HL-60 (cell line): ENCODE results near the gene RBM10.

Experiments
- TF ChIP-seq, protein P1 (sequence below): IDR thresholded peaks from one replicate; pipeline ENCODE4 v1.5.1; 2011; ENCODE audit warnings: low read length, control low read depth, inconsistent platforms; ENCODE audit not compliant: insufficient read depth
- TF ChIP-seq, protein P2 (sequence below): IDR thresholded peaks from 2 replicates; pipeline ENCODE4 v1.6.1; 2012; ENCODE audit warnings: low read depth; ENCODE audit not compliant: insufficient replicate concordance

DNA sequence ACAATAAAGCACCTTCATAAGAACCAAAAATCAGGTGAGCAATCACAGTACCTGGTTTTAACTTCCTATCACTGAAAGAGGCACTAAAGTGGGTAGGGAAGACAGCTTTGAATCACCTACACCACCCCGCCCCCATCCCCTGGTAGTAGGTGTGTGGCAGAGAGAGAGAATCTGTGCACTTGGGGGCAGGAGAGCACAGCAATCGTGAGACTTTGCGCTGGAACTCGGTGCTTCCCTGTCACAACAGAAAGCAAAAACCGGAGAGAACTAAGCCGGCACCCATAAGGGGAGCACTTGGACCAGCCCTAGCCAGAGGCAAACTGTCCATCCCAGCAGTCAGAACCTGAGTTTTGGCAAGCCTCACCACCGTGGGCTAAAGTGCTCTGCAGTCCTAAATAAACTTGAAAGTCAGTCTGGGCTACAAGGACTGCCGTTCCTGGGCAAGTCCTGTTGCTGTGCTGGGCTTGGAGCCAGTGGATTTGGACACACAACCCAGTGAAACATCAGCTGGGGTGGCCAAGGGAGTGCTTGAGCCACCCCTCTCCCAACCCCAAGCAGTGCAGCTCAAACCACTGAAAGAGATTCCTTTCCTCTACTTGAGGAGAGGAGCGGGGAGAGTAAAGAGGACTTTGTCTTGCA lies 32.6 kb upstream of the RBM10 start:
- TF ChIP-seq, protein P1, sequence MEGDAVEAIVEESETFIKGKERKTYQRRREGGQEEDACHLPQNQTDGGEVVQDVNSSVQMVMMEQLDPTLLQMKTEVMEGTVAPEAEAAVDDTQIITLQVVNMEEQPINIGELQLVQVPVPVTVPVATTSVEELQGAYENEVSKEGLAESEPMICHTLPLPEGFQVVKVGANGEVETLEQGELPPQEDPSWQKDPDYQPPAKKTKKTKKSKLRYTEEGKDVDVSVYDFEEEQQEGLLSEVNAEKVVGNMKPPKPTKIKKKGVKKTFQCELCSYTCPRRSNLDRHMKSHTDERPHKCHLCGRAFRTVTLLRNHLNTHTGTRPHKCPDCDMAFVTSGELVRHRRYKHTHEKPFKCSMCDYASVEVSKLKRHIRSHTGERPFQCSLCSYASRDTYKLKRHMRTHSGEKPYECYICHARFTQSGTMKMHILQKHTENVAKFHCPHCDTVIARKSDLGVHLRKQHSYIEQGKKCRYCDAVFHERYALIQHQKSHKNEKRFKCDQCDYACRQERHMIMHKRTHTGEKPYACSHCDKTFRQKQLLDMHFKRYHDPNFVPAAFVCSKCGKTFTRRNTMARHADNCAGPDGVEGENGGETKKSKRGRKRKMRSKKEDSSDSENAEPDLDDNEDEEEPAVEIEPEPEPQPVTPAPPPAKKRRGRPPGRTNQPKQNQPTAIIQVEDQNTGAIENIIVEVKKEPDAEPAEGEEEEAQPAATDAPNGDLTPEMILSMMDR, result no peak
- TF ChIP-seq, protein P2, sequence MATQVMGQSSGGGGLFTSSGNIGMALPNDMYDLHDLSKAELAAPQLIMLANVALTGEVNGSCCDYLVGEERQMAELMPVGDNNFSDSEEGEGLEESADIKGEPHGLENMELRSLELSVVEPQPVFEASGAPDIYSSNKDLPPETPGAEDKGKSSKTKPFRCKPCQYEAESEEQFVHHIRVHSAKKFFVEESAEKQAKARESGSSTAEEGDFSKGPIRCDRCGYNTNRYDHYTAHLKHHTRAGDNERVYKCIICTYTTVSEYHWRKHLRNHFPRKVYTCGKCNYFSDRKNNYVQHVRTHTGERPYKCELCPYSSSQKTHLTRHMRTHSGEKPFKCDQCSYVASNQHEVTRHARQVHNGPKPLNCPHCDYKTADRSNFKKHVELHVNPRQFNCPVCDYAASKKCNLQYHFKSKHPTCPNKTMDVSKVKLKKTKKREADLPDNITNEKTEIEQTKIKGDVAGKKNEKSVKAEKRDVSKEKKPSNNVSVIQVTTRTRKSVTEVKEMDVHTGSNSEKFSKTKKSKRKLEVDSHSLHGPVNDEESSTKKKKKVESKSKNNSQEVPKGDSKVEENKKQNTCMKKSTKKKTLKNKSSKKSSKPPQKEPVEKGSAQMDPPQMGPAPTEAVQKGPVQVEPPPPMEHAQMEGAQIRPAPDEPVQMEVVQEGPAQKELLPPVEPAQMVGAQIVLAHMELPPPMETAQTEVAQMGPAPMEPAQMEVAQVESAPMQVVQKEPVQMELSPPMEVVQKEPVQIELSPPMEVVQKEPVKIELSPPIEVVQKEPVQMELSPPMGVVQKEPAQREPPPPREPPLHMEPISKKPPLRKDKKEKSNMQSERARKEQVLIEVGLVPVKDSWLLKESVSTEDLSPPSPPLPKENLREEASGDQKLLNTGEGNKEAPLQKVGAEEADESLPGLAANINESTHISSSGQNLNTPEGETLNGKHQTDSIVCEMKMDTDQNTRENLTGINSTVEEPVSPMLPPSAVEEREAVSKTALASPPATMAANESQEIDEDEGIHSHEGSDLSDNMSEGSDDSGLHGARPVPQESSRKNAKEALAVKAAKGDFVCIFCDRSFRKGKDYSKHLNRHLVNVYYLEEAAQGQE, result no peak
